Inferior parietal cortex (tissue), 1 donor: ENCODE data around the gene CRY2.

Source experiments
- DNase-seq: peaks from one replicate; pipeline ENCODE4 v3.0.0-alpha.2; 2016; ENCODE audit errors: extremely low spot score

Gene CRY2

DNA sequence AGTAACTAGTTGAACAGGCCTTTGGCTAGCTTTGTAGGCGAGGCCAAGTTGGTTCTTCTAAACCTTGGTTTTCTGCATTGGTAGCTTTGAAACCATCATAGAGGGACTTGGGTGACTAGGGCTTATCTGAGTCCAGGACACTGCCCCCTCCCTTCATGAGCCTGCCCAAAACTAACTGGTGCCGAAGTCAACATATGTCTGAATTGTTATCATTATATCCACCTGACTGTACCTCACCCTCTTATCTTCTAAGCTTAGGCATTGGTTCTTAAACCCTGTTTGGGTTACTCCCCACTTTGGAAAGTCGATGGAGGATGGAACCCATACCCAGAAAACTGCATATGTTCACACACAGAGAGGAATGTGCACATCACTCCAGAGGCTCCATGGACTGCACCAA lies 30.6 kb downstream of the CRY2 start:
- no peak for DNase-seq

DNA sequence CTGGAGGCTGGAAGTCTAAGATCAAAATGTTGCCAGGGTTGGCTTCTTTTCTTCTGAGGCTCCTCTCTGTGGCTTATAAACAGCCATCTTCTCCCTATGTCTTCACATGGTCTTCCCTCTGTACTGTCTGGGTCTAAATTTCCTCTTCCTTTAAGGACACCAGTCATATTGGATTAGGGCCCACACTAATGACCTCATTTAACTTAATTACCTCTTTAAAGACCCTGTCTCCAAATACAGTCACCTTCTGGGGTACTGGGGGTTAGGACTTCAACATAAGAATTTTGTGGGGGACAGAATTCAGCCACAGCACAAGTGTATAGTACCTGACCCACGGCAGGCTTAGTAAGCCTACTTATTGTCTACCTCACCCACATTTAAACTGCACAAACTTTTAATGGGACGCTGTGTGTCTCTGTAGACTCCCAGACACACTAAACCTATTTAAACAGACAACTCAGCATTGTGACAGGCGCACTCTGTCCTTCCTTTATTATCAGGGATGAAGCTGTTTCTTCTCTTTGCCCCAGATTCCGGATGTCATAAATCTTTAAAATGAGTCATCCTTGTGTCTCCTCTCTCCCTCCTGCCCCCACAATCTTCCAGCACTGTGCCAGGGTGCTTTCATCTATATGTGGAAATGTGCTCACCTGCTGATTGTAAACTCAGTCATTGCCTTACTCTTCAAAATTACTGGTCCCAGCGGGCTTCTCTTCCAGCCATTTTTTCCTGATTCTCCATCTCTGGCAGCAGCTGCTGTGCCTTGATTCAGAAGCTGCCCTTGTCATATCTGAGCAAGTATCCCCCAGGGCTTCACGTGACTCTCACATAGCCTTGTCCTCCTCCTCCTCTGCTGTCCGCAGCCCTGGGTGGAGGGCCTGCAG lies 32.8 kb downstream of the CRY2 start:
- no peak for DNase-seq

DNA sequence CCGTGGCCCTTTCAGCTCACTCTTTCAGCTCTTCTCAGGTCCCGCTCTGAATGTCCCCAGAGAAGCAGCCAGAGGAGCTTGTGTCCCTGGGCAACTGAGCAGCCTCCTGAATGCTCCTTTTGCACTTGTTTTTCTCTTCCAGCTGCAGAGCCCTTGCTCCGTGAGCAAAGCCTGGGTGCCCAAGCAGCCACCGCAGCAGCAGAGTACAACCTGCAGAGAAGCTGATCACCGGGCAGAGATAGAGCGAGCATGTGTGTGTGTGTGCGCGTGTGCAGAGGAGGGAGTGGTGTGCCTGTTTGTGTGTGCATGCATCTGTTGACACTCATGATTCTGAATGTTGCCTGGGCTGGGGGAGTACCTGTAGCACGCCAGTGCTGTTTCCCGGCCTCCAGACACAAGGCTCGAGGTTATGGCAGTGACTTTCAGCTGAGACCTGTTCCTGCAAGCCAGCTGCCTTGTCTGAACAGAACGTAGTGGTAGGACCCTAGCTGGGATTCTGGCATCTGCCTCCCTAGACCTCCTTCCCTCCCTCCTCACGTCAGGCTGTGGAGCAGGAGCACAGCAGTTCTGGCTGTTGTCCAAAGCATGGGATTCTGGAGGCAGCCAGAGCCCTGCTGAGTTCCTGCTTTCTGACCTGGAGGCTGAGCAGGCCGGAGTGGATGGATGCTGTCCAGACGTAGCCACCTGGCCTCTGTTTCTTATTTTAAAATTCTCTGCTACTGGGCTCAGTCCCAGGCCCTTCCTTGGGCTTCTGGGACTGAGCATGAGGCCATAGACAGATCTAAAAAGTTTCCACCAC lies 33.7 kb downstream of the CRY2 start:
- no peak for DNase-seq

DNA sequence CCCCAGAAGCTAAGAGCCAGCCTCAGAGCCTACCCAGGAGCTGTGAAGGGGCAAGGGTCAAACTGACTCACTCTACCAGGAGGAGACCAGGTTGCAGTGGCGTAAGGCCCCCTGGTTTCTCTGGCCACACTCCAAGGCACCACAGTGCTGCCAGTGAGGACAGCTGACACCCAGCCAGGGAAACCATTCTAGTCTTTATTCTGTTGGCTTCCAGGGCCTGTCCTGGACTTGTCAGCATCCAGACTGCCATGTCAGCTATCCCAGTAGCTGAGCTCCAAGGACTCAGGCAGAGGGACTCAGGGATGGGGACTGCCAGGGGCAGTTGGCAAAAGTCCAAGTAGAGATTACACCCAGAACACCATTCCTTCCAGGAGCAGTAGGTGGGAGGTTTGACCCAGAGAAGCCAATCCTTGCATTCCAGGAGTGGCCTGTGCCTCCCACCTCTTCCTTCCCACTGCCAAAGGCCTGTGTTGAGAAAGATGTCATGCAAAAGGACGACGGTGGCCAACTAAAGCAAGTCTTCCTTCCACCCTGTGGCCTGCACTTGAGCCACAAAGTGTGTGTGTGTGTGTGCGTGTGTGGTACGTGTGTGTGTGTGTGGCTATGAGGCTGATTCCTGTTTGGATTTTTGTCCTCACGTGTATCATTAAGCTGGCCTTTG lies 34.6 kb downstream of the CRY2 start:
- no peak for DNase-seq

DNA sequence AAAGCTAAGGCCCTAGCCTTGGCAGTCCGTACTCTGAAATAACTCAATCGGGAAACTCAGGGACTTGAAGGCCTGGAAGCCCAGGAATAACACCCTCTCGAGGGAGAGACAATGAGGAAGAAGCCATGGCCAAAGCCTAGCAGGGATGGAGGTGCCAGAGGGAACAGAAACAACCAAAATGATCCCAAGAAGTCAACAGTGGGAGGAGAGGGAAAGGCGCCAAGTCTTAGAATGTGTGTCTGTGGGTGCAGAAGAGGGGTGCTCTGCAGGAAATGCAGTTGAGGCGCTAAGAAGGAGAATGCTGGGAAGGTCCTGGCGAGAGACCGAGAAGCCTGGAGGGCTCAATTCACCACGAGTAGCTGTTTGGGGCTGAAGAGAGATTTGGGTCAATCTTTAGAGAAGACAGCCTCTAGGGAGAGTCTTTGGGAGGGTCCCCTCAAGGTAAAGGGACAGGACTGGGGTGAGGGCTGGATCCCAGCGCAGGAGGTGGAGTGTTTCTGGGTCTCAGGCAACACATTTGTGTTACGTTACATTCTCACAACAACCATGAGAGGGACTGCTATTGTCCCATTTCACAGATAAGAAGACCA lies 37.4 kb downstream of the CRY2 start:
- no peak for DNase-seq

DNA sequence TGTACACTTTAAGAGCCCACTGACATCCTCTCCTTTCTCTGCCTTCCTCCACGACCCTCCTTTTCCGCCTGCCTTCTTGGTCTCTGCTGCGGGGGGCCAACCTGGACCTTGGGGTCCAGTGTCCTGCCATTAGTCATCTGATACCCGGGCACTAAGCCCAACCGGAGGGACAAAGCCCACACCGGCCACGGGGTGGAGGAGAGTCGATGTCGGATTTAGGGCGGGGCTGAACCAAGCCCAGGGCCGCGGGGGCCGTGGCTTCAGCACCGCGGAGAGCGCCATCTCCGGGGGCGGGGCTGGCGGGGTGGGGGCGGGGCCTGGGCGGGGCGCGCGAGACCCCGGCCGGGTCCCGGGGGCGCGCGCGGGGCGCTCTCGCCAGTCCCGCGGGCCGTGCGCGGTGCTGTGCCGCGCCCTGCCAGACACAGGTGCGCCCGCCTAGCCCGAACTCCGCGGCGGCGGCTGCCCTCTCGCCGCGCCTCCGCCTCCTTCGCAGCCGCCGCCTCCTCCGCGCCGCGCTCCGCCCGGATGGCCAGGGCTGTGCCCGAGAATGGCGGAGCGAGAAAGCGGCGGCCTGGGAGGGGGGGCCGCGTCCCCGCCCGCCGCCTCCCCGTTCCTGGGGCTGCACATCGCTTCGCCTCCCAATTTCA lies 38.1 kb downstream of the CRY2 start, which contains the start of gene MAPK8IP1:
Gene MAPK8IP1 (plus strand): TSS at position 378 of the 647 bp plus-strand sequence. CDS start 170 bp downstream, at position 548.
- DNase-seq = no peak

DNA sequence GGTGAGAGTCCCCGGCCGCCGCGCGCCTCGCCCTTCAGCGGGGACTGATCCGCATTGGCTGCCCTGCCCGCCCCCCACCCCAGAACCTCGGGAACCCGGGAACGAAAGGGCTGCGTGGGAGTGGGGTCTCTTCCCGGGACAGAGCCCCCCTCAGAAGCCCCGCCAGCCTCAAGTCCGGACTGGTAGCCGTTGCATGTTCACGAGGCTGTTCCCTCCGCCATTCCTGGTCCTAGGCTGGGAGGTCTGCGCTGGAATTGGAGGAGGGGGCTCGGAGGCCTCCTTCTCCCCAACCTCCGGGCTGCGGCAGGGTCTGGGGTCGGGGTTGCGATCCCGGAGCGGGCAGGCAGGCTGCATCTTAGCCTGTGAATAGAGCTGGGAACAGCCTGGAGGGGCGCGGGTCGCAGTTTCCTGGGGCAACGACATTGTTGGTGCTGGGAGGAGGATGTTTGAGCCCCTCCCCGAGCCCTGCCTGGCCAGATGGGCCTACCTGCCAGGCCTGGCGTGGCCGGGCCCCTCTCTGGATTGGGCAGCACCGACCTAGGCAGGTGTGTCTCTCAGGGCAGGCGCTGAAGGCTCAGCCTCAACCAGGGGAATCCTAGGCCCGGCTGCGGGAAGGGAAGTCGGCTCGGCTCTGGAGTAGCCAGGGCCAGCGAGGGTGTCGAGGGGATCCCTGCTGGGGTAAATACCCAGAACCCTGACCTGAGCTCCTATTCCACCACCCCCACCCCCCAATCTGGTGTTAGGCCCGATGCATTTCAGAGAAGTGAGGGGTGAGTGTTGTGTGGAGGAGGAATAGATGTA lies 38.8 kb downstream of the CRY2 start:
- no peak for DNase-seq

DNA sequence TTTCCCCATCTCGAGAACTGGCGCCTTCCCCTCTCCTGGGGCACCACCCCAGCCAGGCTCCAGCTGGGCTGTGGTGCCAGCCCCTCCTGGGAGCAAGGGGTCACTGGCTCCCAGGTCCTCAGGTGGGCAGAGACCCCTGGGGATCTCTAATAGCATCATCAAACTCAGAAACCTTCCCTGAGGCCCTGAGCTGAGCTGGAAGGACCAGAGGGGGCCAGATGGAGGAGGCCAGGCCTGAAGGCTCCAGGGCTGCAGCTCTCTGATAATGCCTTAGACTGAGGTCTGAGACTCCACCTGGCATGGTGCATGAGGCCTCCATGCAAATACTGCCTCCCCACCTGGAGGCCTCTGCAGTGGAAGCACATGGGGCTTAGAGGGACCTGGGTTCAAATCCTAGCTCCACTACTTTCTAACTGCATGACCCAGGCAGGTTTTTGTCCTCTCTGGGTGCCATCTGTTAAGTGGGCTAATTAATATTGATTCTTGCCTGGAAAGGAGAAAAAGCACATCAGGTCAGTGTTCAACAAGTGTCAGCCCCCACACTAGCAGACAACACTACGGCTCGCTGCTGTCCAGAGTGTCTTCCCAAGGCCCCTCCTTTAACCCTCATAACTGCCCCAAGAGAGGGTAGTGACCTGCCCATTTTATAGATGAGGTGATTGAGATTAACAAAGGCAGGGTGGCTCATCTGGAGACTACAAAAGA lies 39.7 kb downstream of the CRY2 start:
- no peak for DNase-seq

DNA sequence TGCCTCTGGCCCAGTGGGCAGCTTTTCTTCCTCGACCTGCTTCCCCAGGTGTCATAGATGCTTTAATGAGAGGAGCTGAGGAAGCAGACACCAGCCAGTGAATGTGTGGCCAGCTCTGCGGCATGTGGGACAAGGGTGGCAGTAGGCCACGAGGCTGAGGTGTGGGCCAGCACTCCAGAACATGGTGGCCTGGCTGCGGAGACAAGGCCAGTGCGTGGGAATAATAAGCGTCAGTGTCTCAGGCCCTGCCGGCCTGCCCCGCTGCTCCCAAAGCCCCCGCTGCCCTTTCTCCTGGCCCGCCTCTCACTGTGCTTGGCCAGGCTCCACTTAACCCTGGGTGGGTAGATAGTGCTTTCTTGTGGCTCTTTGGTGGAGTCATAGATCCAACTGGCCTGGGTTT lies 40.3 kb downstream of the CRY2 start:
- no peak for DNase-seq

DNA sequence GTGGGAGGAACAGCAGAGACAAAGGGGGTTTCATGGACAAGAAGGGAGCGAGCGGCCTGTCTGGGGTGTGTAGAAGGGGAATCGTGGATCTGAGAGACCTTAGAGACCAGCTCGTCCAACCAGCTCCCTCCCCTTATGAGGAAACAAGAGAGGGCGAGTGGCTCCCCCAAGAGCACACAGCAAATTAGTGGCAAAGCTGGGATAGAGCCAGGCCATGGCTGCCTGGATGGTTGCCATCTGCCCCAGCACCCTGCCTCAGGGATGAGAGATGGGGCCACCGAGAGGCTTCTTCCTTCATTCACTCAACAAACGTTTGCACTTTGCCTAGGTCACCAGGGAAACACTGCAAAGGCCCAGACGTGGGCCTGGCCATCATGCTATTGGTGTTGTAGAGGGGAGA lies 42.3 kb downstream of the CRY2 start:
- DNase-seq = no peak

DNA sequence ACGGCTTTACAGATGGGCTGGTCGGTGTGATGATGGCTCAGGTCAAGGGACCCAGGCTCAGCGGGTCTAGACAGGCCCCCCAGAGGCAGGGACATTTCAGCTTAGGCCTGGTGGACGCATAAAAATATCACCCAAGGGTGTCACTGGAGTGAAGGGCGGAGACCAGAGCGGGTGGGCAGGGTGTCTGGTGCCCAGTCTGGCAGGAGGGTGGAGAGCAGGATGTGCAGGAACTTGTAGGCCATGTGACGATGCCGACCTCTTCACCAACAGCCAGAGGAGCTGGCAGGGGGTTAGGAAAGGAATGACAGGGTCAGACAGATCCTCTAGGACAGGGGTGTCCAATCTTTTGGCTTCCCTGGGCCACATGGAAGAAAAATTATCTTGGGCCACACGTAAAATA lies 42.7 kb downstream of the CRY2 start:
- no peak for DNase-seq

DNA sequence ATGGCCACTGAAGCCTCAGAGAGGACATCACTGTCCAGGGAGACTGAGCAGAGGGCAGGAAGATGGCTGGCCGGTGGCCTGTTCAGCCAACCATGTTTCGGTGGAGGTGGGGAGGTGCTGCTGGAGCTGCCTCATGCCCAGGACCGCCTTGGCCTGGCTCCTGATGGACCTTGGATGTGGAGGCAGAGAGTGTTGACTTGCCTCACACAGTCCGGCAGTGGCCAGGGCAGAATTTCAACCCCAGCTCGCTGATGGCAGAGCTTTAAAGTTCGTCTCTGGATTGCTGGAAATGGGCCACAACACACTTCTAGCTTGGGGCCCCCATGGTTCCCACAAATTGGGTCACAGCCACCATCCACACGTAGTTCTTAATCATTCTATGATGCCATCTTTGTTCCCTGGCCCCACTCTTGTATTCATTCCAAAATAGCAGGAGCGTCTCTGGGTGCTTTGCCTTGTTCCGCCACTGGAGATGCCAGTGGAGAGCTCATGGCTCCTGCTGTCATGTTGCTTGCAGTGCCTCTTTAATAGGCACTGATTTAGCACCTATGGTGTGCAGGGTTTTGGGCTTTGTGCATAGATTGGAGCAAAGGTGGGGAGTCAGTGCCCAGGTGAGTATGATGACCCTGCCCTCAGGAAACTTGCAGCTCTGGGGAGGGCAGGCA lies 43.7 kb downstream of the CRY2 start:
- no peak for DNase-seq

DNA sequence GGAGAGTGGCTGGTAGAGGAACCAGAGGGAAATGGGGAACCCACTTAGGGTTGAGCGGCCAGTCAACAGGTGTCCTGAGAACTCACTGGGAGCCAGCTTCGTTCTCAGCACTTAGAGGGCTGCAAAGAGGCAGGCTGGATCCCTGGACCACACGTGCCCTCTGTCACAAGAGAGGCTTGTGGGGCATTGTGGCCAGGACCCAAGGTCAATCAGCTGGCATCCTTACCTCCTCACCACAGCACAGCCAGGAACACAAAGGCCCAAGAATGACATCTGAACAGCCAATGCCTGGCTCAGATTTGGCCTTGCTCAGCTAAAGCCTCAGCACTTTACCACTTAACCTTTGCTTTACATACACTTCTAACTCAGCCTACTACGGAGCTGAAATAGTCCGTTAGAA lies 45.6 kb downstream of the CRY2 start:
- DNase-seq = no peak

DNA sequence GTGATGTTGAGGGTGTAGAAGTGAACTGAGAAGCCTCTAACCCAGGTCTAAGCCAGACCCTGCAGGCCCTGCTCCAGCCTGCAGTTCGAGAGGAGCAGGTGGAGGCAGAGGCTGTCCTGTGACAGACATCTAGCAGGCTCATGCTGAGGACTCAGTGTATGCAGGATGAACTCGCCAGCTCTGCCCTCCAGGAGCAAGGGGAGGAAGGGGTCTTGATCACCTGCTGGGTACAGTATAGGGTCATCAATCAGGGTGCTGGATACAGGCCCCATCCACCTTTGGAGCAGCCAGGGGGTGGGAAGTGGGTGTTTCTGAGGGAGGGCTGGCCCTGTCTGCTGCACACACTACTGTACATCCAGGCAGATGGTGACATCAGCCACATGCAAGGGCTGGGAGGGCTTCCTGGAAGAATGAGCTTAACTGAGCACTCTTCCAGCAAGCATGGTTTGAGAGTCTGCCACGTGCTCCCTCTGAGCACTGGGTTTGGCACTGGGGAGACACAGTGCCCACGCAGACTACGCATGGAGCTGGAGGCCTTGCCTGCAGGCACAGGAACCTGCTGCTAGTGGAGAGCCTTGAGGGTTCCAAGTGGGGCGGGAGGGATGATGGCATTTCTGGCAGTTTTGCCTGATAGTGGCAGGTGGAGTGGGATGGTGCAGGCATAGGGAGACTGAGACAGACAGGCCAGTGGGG lies 47.4 kb downstream of the CRY2 start:
- DNase-seq = no peak

DNA sequence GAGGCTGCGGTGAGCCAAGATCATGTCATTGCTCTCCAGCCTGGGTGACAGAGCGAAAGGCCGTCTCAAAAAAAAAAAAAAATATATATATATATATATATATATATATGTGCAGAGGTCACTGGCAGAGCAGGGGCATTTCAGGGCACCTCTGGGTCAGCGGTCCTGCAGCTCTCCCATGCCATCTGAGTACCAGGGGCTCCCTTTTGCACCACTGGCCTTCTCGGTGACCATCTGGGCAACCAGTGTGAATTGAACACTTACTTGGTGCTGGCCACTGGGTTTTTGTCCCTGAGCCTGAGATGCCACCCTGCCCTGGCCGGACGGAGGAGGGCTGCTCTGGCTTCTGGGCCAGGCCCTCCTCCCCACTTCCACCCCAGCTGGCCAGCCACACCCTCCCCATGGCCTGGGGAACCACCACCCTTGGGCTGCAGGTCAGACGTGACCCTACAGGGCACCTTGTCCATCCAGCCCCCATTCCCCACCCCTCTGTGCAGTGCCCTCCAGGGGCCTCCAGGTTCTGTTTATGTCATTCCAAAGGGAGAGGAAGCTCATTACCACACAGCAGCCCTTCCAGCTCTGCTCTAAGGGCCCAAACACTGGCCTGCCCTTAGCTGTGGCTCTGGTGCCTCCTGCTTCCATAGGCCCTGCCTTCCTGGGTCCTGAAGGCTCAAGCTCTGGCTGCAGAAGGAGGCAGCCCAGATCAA lies 48.4 kb downstream of the CRY2 start:
- DNase-seq = no peak

DNA sequence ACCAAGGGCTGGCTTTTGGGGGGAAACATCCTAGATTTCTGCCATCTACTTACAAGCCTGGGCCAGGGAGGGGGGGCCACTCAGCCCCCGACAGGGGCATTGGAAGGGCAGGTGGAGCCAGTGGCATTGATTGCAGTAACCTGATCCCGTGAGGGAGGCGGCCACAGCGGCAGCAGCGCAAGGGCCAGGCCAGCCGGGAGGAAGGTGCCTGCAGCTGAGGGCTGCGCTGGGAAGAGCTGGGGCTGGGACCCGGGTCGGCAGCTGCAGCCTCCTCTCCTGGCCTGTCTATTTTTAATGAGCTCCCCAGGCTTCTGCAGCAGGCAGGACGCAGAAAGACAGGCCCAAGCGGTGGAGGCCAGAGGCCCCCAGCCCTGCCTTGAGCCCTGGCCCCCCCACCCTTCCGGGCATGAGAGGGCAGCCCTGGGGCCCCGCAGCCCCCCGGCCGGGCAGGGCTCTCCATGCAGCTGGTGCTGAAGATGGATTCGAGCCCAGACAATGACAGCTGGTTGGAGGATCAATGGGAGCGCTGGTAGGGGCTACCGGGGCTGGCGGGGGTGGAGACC lies 49.2 kb downstream of the CRY2 start:
- no peak for DNase-seq

DNA sequence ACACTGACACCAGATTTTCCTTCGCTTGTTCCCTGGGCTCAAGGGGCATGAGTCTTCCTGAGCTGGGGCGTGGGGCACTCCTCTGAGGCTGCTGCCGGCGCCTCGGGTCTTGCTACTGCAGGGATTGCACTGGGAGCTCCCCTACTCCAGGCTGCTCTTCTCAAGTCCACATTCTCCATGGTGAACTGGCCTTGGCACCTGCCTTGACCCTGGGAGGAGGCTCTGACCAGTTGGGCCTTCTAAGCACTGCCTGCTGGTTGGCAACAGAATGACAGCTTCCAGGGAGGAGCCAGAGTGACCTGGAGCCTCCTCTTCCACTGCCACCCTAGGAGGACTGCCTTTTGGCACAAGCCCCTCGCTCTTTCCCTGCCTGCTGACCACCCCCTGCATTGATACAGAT lies 50.3 kb downstream of the CRY2 start:
- DNase-seq = no peak

DNA sequence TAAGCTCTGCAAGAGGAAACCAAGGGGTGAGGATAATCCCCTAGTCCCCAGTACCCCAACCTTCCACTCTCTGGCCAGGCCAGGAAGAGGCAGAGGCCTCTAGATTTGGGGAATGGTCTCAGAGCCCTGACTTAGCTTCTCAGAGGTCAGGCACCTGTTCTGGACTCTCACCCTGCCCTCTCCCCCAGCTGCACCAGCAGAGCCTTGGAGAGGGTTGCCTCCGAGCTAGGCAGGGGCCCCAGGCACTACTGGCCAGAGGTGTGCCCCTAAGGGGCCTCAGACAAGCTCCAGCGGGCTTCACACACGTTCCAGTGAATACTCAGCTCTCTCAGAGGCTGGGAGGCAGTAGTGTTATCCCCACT lies 51.8 kb downstream of the CRY2 start:
- DNase-seq = no peak
